BLaER1 treated with 17β-estradiol and CSF1 and Interleukin-3, amounts not matched to agents 10 nM and 100 nM (cell line): ENCODE results near the gene ATG4B.

Source experiments
- H3K27ac ChIP-seq, 11 experiments: shearing (Covaris generic); formaldehyde crosslinking; 2 replicates each; pipeline ENCODE4 v1.8.1; 2022
- H3K27me3 ChIP-seq, 11 experiments: shearing (Covaris generic); formaldehyde crosslinking; 2 replicates each; pipeline ENCODE4 v1.8.1; 2022
- H3K36me3 ChIP-seq, 11 experiments: shearing (Covaris generic); formaldehyde crosslinking; 2 replicates each; pipeline ENCODE4 v1.8.1; 2022
- H3K4me1 ChIP-seq, 10 experiments: shearing (Covaris generic); formaldehyde crosslinking; 2 replicates each; pipeline ENCODE4 v1.8.1; 2022
- H3K4me2 ChIP-seq, 11 experiments: shearing (Covaris generic); formaldehyde crosslinking; 2 replicates each; pipeline ENCODE4 v1.8.1; 2022
- H3K4me3 ChIP-seq, 10 experiments: shearing (Covaris generic); formaldehyde crosslinking; 2 replicates each; pipeline ENCODE4 v1.8.1; 2022
- H3K9ac ChIP-seq, 11 experiments: shearing (Covaris generic); formaldehyde crosslinking; 2 replicates each; pipeline ENCODE4 v1.8.1; 2022
- H3K9me3 ChIP-seq, 11 experiments: shearing (Covaris generic); formaldehyde crosslinking; replicated peaks in 1 of 11; 2 replicates each; pipeline ENCODE4 v1.8.1; 2022
- H4K20me1 ChIP-seq, 11 experiments: shearing (Covaris generic); formaldehyde crosslinking; 2 replicates each; pipeline ENCODE4 v1.8.1; 2022
- Cebpa-rat ChIP-seq, 11 experiments: shearing (Covaris generic); IDR thresholded peaks; 2 replicates each; pipeline ENCODE4 v1.8.1; 2022

ATG4B gene

DNA sequence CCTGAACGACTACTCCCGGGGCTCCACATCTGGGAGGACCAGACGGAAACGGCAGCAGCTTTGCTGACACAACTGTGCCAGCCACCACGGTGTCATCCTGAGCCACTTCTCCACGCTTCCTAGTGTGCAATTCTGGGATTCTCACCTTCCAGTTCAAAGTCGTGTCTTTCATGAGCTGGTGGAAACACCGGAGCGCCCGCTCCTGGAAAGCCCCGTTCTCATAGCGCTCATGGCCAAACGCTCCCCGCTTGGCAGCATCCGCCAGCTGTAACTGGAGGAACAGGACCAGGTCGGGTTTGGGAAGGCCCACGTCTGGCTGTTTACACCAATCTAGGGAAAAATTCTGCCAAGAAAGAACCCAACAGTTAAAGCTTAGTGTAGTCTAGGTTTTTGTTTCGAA is 40.8 kb downstream of the ATG4B start:
- no peak overlapping the region; a peak in 1 of 22 replicates for H3K9ac ChIP-seq
- H3K36me3 ChIP-seq: peaks cover 82 to 100% (median 97%) of the 10 kb centered on the region in 11 experiments
- no peak overlapping the region for H3K4me3 ChIP-seq
- no peak for TF ChIP-seq Cebpa-rat (IDR thresholded peaks at IDR 0.05)
- no peak overlapping the region for H3K4me2 ChIP-seq
- H3K4me1 ChIP-seq: peaks cover 0 to 16% (median 0%) of the 10 kb centered on the region in 10 experiments; a peak in 8 of 20 replicates
- no peaks in the 10 kb centered on the region for H3K9me3 ChIP-seq
- H3K27me3 ChIP-seq: no peaks in the 10 kb centered on the region
- H4K20me1 ChIP-seq: peaks cover 0 to 89% (median 56%) of the 10 kb centered on the region in 11 experiments; a peak in 15 of 22 replicates
- H3K27ac ChIP-seq: no peak overlapping the region

DNA sequence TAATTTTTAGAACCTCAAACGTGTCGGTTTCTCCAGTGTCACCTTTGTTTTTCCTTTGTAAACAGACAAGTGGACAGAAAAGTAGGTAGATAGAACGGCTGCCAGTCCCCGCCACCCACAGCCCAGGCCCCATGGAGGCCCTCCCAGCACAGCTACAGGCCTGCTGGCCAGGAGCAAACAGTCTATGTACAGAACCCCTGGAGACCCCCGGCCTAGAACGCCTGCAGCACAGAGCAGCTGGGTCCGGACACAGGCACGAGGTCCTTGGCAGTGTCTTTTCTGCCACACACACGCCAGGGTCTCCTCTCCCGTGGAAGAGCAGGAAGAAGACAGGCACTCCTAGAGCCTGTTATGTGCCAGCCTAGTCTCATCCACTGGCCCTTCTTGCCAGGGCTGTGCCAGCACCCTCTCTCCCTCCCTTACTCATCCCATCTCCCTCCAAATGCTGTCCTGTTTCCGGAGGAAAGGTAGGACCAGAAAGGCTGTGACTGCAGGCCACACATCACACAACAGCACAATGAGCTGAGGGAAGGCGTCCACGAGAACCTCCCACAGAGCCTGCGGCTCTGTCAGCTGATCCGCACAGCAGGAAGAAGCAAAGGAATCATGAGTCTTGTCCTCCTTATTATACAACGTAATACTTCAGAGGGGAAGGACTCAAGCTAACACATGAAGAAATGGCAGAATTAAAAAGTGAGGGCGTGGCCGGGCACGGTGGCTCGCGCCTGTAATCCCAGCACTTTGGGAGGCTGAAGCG is 41.5 kb downstream of the ATG4B start:
- H3K9ac ChIP-seq: peak overlapping the region in 2 of 11 experiments; percentile 15 to 21; a peak in 2 of 22 replicates
- H3K9me3 ChIP-seq: no peaks in the 10 kb centered on the region
- no peak overlapping the region for H3K4me2 ChIP-seq
- no peak overlapping the region for H3K4me3 ChIP-seq
- no peaks in the 10 kb centered on the region for H3K27me3 ChIP-seq
- H4K20me1 ChIP-seq: peaks cover 0 to 87% (median 51%) of the 10 kb centered on the region in 11 experiments; a peak in 15 of 22 replicates
- TF ChIP-seq Cebpa-rat (IDR thresholded peaks at IDR 0.05): no peak
- H3K36me3 ChIP-seq: peaks cover 83 to 100% (median 100%) of the 10 kb centered on the region in 11 experiments
- peaks cover 0 to 16% (median 0%) of the 10 kb centered on the region in 10 experiments; a peak in 8 of 20 replicates for H3K4me1 ChIP-seq
- H3K27ac ChIP-seq: no peak overlapping the region

DNA sequence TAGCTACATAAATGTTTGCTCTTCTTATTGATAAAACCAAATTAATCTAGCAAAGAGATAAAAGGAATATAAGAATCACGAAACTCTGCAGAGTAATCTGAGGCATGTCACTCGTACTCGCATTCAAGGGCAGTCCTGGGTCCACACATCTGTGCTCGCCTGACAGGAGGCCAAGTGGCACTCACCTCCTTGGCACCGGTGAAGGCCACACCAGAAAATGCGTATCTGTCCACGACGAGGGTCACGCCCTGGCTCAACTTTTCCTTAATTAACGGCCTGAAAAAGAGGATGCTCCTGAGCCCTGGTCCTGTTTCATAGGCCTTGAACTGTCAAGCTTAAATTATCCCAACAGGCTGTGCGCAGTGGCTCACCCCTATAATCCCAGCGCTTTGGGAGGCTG is 42.6 kb downstream of the ATG4B start:
- Histone ChIP-seq H3K4me3 (no peak overlapping the region), H3K27me3 (no peaks in the 10 kb centered on the region), H3K4me1 (peaks cover 3 to 18% (median 4%) of the 10 kb centered on the region in 10 experiments; a peak in 18 of 20 replicates), H3K9me3 (no peaks in the 10 kb centered on the region), H3K9ac (peak overlapping the region in 2 of 11 experiments; percentile 10 to 19; a peak in 1 of 22 replicates), H3K4me2 (no peak overlapping the region), H3K36me3 (peaks cover 78 to 100% (median 99%) of the 10 kb centered on the region in 11 experiments), H4K20me1 (peaks cover 0 to 77% (median 40%) of the 10 kb centered on the region in 11 experiments; a peak in 15 of 22 replicates), H3K27ac (no peak overlapping the region)
- TF ChIP-seq Cebpa-rat (IDR thresholded peaks at IDR 0.05): no peak

DNA sequence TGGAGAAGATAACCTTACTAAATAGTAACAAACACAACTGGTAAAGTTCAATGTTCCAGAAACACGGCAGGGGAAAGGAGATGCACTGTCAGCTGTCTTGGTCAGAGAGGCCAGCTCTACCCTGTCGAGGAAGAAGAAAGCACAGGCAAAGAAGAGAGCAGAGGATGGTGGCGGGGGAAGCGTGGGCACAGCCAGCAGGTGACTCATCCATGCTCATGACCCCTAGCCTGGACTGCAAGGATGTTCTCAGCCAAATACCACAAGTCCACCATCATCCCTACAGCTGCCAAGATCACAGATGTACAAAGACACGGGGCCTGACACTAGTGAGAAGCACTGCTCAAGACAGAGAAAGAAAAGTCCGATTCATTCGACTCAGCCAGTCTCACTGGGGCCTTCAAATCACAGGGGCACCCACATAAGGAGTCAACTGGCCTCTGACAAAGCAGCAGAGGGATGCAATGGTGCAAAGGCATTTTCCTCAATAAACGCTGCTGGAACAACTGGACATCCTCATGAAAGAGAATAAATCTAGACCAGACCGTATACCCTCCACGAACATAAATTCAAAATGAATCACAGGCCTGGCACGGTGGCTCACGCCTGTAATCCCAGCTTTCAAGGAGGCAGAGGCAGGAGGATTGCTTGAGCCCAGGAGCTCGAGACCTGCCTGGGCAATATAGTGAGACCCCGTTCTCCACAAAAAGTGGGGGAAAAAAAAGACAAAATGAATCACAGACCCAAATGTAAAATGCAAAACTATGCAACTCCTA is 43.5 kb downstream of the ATG4B start:
- no peaks in the 10 kb centered on the region for H3K9me3 ChIP-seq
- H3K36me3 ChIP-seq: peaks cover 70 to 97% (median 95%) of the 10 kb centered on the region in 11 experiments
- H3K27me3 ChIP-seq: no peaks in the 10 kb centered on the region
- no peak for TF ChIP-seq Cebpa-rat (IDR thresholded peaks at IDR 0.05)
- H4K20me1 ChIP-seq: peaks cover 0 to 67% (median 31%) of the 10 kb centered on the region in 11 experiments; a peak in 14 of 22 replicates
- peak overlapping the region in 3 of 11 experiments; percentile 13 to 55 (median 44); a peak in 4 of 22 replicates for H3K4me2 ChIP-seq
- peaks cover 12 to 28% (median 13%) of the 10 kb centered on the region in 10 experiments for H3K4me1 ChIP-seq
- H3K4me3 ChIP-seq: no peak overlapping the region
- H3K27ac ChIP-seq: no peak overlapping the region
- peak overlapping the region in 9 of 11 experiments; percentile 3 to 61 (median 26); a peak in 11 of 22 replicates for H3K9ac ChIP-seq

DNA sequence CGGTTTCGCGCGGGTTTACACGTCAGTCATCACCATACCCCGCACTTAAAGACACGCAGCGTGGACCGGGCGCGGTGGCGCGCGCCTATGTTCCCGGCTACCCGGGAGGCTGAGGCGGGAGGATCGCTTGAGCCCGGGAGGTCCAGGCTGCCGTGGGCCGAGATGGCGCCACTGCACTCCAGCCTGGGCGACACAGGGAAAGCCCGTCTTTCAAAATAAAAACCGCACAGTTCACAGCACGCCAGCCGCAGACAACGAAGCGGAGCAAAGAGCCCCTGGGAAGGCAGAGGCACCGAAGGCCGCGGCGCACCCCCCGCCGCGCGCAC is 48.8 kb downstream of the ATG4B start:
- Histone ChIP-seq H4K20me1 (peaks cover 0 to 21% (median 4%) of the 10 kb centered on the region in 11 experiments; a peak in 6 of 22 replicates), H3K4me1 (peaks cover 28 to 41% (median 33%) of the 10 kb centered on the region in 10 experiments), H3K4me2 (peak overlapping the region; percentile 78 to 94 (median 86)), H3K4me3 (peak overlapping the region; percentile 75 to 100 (median 92)), H3K36me3 (peaks cover 44 to 68% (median 64%) of the 10 kb centered on the region in 11 experiments), H3K9ac (peak overlapping the region; percentile 78 to 99 (median 97)), H3K27ac (peak overlapping the region in 10 of 11 experiments; percentile 91 to 99 (median 97); a peak in 20 of 22 replicates), H3K27me3 (no peaks in the 10 kb centered on the region), H3K9me3 (no peaks in the 10 kb centered on the region)
- no peak for TF ChIP-seq Cebpa-rat (IDR thresholded peaks at IDR 0.05)

DNA sequence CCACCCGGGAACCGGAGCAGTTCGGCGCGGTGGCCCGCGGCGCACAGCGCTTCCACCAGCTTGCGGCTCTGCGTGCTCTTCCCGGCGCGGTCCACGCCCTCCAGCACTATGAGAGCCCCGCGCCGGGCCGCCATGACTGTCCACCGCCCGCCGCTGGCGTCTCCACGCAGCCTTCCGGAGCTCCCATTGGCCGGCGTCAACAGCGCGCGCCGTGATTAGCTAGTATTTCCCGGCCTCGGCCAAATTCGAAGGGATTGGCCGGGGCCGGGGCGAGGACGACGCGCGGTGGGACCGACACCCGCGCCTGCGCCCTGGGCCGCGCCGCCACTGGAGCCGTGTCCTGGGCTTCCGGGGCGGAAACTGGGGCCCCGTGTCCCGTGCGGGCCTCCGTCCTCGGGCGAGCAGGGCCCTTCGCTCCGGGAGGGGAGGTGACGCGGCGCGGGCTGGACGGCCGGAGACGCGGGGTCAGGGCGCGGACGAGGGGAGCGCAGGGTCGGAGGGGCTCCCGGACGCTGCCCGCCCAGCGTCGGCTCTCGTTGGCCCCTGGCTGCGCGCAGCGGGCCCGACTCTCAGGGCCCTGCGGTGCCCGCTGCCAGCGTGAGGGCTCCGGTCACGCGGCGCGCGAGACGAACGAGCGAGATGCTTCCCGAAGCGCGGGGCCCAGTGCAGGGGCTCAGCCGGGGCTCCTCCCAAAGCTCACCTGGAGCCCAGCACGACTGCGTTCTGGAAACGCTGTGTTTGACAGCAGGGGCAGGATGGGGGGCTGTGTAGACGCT is 49.3 kb downstream of the ATG4B start, which contains the start of gene DTYMK:
DTYMK (minus strand) TSS at position 166 of the 776 bp plus-strand sequence; CDS start at position 134, 32 bp downstream.
- H3K4me1 ChIP-seq: peaks cover 28 to 43% (median 33%) of the 10 kb centered on the region in 10 experiments
- H3K36me3 ChIP-seq: peaks cover 44 to 68% (median 64%) of the 10 kb centered on the region in 11 experiments
- H4K20me1 ChIP-seq: peaks cover 0 to 19% (median under 1%) of the 10 kb centered on the region in 11 experiments; a peak in 7 of 22 replicates
- no peaks in the 10 kb centered on the region for H3K27me3 ChIP-seq
- H3K4me3 ChIP-seq: peak within 1 kb of the TSS; percentile 75 to 100 (median 92)
- H3K4me2 ChIP-seq: peak within 1 kb of the TSS; percentile 78 to 99 (median 91)
- peak within 1 kb of the TSS; percentile 91 to 99 (median 97) for H3K27ac ChIP-seq
- H3K9ac ChIP-seq: peak within 1 kb of the TSS; percentile 95 to 99 (median 97)
- H3K9me3 ChIP-seq: no peaks in the 10 kb centered on the region
- TF ChIP-seq Cebpa-rat (IDR thresholded peaks at IDR 0.05): no peak

DNA sequence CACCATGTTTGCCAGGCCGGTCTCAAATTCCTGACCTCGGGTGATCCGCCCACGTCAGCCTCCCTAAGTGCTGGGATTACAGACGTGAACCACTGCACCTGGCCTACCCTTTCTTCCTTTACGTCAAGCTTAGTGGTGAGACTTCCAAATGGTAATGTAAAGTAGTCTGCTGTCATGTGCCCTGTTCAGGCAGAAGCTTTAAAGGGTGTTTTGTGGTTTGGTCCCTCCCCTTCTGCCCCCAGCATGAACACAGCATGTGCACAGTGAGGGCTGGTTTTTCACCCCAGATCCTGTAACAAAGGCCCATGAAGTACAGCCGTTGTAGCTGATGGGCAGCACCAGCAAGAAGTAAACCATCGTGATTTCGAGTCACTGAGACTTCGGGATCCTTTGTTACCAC is 51.8 kb downstream of the ATG4B start:
- no peak overlapping the region for H3K4me3 ChIP-seq
- no peaks in the 10 kb centered on the region for H3K9me3 ChIP-seq
- H3K4me2 ChIP-seq: peak overlapping the region; percentile 7 to 99 (median 91); a peak in 19 of 22 replicates
- H3K27ac ChIP-seq: no peak overlapping the region
- peak overlapping the region in 7 of 11 experiments; percentile 4 to 95 (median 31); a peak in 11 of 22 replicates for H3K9ac ChIP-seq
- no peak for TF ChIP-seq Cebpa-rat (IDR thresholded peaks at IDR 0.05)
- peaks cover 39 to 68% (median 64%) of the 10 kb centered on the region in 11 experiments for H3K36me3 ChIP-seq
- no peaks in the 10 kb centered on the region for H3K27me3 ChIP-seq
- H3K4me1 ChIP-seq: peaks cover 28 to 50% (median 33%) of the 10 kb centered on the region in 10 experiments
- peaks cover 0 to 12% (median 0%) of the 10 kb centered on the region in 11 experiments; a peak in 3 of 22 replicates for H4K20me1 ChIP-seq

GRCh38 chr2:241690202-241690717 is 52.8 kb downstream of the ATG4B start:
- Histone ChIP-seq H3K4me3 (no peak overlapping the region), H3K36me3 (peaks cover 47 to 68% (median 64%) of the 10 kb centered on the region in 11 experiments), H3K9me3 (no peaks in the 10 kb centered on the region), H3K27ac (no peak overlapping the region), H3K9ac (peak overlapping the region in 8 of 11 experiments; percentile 4 to 61 (median 26); a peak in 4 of 22 replicates), H3K27me3 (no peaks in the 10 kb centered on the region), H3K4me1 (peaks cover 23 to 45% (median 28%) of the 10 kb centered on the region in 10 experiments), H4K20me1 (peaks cover 0 to 12% (median 0%) of the 10 kb centered on the region in 11 experiments; a peak in 3 of 22 replicates), H3K4me2 (0 out of 22 replicates have a peak overlapping the region, but pooled peaks of 1 of the 11 experiments have one; percentile 94)
- no peak for TF ChIP-seq Cebpa-rat (IDR thresholded peaks at IDR 0.05)
